ENCODE results near the gene TRAPPC12.
"Not testable (repeated sequence)": the region's sequence is repeated elsewhere in the genome, so short reads cannot be mapped to it uniquely, and the experiment has no call there.

The TRAPPC12 gene

DNA sequence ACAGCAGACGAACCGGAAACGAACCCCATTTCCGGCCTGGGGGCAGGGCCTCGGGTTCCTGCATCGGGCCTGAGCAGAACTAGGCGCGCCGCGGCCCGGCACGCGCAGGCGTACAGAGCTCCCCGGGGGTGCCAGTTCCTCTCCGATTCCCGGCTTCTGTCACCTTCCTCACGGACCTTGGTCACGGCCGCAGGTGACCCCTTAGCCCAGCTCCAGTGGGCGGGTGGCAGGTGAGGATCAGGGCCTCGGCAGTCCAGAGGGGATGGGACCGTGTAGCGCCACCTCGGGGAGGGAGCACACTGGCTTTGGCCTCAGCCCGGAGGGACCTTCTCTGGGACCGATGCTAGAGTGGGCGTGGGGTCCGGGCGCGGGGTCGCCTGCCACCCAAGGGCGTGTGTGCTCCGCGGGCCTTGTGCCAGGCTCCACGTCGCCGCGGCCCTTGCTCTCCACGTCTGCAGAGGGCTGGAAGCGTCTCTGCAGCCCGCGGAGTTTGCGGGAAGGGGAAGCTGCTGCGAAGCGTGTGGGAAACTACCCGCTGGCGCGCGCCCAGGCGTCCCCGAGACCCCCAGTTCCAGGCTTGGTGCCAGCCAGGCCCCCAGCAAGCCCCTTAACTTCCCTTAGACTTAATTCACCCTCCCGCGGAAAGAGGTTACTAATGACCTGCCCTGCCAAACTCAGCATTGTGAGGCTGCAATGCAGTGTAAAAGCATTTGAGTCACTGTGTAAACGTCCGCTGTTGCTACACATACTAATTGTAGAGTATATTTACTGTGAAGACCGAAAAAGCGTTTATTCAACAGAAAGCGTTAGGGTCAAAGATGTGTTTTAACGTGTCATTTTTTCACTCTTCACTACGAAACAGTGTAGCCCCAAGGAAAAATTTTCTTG is at the start of gene TRAPPC12:
TRAPPC12 (plus strand) TSS at position 48 of the 888 bp plus-strand sequence. CDS start 7,930 bp downstream, outside the sequence.
- DNase-seq (ENCODE audit: low spot score), result peak; percentile 92

DNA sequence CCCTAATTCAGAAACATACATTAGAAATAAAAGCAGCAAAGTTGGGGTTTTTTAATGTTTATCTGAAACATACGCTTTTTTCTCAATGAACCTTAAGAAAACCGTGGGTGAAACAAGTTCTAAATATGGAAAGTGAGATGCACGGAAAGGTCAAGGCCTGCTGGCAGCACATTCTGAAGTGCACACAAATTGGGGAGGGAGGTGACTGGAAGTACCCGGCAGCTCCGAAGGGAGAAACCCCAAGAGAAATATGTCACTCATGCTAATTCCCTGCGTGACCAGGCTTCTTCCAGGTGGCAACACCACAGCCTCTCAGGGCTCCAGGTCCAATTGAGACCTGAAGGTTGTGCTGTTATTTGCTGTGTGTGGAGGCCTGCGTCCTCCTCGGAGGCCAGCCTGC is 47.4 kb upstream of the TRAPPC12 start:
- no peak for DNase-seq (ENCODE audit: low spot score)

DNA sequence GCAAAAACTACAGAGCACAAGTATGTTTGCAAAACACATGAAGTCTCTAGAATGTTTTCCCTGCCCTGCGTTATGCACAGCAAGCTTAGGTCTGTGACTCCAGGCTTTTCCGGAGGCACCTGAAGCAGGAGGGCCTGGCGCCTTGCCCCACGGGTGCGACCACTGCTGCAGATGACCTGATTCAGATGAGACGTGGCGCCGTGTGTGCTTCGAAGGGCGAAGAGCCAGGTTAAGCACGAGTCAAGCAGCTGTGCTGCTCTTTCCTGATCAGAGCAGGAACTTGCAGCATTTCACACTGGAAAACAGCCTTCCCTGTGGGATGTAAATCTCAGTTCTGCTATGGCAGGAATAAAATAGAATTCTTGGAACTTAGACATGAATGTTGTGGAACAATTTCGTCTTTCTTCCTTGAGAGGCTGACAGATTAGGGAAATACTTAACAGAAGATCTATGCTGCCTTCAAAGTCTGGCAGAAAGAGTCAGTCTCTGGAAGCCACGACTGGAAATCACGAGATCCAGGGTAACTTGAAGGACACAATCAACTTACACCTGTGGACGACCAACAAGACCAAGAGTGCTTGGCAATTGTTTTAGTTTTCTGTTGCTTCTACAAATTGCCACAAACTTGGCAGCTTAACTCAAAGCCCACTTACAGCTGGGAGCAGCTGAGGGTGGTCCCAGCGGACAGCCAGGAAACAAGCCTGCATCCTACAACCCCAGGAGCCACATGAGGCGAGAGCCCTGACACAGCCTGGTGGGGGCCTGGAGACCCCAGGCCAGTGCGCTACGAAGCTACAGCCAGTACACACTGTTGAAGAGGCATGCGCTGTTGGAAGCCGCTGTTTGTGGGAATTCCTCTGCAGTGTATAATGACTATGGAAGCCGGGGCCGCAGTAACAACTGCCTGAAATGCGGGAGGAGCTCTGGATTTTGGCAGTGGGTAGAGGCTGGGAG is 44.8 kb upstream of the TRAPPC12 start:
- DNase-seq (ENCODE audit: low spot score), result no peak

DNA sequence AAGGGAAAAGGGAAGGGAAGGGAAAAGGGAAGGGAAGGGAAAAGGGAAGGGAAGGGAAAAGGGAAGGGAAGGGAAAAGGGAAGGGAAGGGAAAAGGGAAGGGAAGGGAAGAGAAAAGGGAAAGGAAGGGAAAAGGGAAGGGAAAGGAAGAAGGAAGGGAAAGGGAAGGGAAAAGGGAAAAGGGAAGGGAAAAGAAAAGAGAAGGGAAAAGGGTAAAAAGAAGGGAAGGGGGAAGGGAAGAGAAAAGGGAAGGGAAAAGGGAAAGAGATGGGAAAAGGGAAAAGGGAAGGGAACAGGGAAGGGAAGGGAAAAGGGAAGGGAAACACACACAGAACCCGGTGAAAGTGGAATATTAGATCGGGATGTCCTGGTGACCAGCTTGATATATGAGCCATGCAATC is 42.6 kb upstream of the TRAPPC12 start:
- no peak for DNase-seq (ENCODE audit: low spot score)

DNA sequence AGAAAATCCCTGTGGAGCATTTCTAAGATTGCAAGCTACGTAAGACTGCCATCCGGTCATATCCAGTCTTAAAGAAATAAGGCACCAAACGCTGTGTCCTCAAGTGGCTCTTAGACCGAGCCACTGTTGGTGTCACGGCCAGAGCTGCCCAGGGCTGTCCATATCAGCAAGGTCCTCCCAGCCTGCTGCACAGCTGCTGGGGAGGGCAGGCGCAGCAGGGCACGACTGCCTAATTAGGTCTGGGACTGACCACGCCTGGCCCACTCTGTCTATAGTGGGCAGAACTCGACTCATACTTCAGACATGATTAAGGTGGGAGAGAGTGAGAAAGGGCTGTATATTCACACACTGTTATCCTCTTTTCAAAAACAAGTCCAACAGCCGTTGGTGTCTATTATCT is 41.2 kb upstream of the TRAPPC12 start:
- no peak for DNase-seq (ENCODE audit: low spot score)

DNA sequence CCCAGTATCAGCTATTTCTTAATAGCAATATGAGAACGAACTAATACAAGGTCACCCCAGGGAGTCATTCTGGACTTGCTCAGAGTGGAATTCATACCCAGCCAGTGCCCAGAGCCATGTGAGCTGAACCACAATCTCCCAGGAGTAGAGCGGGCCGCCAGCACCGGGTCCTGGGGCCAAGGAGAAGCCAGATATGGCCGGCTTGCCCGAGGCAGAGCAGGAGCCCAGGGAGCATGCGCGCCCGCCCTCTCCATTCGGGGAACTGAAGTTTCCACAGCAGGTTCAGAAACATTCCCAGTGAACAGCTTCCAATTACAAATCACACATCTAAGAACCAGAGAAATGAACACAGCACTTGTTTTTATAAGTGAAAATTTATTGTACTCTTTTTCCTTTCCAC is 39.4 kb upstream of the TRAPPC12 start:
- no peak for DNase-seq (ENCODE audit: low spot score)

DNA sequence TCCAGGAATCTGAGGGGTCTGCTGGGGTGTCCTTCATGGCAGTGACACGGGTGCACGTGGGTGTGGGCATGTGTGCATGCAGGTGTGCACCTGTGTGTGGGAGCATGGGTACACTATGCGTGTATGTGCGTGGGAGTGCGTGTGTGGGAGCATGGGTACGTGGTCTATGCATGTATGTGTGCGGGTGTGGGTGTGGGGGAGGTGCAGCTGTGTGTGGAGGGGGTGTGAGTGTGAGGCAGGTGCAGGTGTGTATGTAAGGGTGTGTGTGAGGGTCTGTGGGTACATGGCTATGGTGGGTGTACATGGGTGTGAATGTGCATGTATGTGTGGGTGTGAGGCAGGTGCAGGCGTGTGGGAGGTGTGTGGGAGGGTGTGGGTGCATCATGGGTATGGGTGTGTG is 38.2 kb upstream of the TRAPPC12 start:
- no peak for DNase-seq (ENCODE audit: low spot score)

DNA sequence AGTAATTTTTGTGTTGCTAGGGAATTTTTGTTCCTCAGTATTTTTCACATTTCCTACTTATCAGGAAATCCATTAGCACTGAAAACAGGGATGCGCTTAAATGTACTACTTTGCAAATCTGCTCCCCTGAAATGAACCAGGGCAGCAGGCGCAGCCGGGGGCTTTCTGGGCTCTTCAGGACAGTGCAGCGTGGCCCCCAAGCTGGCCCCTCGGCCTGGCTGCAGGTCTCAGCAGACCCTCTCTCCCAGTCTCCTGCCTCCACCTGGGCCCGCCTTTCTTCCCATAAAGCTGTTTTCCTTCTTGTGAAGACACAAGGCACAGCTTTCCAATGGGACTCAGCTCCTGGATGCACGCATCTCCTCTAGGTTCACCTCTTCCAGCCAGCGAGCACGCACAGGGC is 37.2 kb upstream of the TRAPPC12 start:
- DNase-seq (ENCODE audit: low spot score), result no peak

DNA sequence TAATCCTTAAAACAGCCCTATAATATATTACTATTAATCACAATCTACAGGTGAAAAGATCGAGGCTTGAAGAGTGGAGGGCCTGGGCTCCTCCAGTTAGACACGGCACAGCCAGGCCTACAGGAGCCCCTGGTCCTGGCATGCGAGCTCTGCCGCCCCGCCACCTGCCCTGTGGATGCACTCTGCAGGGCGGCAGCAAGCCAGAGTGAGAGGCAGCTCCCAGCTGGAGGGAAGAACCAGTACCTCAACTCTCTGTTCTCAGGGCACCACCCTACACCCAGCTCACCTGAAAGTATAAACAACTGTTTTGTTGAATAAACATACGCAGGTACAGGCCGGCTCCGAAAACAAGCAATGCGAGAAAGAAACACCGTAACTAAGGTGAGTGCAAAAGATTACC is 36.5 kb upstream of the TRAPPC12 start:
- no peak for DNase-seq (ENCODE audit: low spot score)

DNA sequence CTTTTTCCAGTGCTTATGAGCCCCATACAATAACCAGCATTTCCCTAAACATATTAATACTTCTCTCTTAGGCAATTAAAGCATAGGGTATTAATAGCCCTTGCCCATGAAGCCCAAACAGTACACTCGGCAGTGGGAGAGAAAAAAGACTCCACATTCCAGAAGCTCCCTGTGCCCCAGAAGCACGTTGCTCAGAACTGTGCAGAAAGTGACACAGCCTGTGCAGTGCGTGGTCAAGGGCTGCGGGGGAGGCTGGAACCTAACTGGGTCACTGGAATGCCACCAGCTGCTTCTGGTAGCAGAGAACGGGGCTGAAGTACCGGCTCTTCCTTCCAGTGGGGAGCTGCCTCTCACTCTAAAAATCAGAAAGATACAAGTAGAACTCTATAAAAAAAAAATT is 34.6 kb upstream of the TRAPPC12 start:
- DNase-seq (ENCODE audit: low spot score), result no peak

DNA sequence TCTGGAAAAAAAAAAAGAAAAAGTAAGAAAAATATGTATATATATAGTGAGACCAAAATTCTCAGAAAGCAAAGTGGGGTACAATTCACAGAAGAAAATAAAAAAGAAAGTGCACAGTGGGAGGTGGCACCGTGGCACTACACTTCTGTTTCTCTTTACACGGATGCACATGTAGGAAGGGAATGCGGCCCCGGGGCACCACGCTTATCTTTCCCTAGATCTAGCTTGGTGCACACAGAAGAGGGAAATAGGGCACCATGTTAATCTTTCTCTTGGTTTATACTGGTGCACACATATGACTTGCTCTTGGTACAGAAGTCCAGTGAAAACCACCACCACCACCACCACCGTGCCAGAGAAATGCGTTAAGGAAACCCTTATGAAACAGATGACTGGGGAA is 33.9 kb upstream of the TRAPPC12 start:
- no peak for DNase-seq (ENCODE audit: low spot score)

DNA sequence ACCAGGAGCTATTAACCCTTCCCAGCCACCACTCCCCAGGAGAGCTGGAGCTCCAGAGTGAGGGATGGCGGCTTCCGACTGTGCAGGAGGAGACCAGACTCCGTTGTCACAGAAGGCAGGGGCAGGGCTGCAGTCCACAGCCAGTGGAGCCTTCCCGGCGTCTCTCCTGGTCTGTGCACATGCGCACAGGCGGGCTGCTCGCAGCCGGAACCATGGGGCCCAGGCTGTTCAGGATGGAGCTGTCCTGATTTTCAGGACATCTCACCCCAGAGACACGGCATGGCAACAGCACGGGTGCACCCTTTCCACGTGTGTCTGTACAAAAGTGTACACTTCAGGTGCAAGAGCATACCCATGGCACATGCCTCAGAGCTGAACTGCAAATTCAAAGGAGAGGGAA is 30.7 kb upstream of the TRAPPC12 start:
- DNase-seq (ENCODE audit: low spot score), result no peak

DNA sequence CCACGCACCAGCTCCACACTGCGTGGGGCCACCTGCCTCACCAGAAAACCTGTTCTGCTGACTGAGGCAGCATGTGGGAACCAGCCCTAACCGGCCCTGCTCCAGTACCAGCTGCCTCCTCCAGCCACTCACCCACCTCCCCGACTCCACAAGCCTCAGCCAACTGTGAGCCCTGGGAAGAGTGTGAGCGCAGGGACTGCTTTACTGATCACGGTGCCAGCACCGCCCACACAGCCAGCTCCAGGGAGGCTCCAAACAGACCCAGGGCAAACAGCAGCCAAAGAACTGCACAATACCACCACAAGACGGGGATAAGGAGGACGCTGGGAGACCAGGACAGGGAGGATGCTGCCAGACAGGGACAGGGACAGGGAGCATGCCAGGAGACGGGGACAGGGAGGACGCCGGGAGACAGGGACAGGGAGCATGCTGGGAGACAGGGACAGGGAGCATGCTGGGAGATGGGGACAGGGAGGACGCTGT is 30.2 kb upstream of the TRAPPC12 start:
- no peak for DNase-seq (ENCODE audit: low spot score)

DNA sequence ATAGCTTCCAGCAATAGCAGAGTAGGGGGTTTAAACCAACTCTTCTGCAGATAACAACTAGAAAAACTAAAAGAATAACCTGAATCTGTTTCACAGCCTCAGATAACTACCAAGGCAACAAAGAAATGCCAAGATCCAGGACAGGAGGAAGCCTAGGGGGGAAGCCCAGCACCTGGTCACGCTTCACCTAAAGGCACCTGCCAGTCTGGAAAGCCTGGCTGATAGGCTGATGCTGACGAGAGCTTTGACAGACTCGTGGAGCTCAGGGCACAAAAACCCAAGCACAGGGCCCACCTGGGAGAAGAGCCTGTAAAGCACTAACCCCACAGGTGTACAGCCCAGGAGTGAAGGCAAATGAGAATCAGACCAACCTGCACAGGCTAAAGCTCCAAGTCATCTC is 24.5 kb upstream of the TRAPPC12 start:
- no peak for DNase-seq (ENCODE audit: low spot score)

DNA sequence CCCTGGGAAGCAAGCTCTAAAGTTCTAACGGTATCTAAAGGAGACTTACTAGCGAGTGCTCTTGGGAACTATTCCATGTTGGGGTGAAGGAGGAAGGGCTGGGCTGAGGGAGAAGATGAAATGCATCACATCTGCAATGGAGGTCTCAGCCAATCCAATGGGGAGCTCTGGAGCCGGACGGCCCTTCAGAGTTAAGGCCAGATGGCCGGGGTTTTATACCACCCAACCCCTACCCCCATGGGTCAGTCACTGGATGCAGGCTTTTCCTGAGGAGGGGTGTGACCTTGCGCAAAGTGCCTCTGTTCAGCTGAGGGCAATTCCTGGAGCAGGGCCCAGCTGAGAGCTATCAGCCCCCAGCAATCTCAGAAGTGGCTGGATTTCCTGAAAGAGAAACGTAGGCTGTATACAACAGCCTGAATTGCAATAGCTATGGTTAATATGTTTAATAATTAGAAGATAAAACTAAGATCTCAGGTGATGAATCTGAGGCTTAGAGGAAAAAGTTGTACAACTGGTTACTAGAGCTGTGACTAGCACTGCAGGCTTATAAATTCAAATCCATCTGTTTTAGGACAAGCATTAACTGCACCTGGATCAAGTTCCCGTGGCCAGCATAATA is 23.4 kb upstream of the TRAPPC12 start:
- no peak for DNase-seq (ENCODE audit: low spot score)

DNA sequence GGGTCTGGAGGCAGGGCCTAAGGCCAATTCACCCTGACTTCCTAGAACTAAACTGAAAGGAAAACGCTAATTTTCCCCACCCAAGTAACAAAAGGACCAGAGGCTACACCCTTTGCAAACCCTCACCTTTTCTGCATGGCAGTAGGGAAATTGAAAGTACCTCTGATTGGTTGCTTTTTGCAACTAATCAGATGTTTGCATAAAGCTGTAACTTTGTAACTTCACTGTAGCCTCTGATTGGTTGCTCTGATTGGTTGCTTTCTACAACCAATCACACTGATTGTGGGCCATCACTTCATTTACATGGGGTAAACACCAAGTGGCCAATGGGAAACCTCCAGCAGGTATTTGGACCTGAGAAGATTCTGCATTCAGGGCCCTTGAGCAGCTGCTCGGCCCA is 22.7 kb upstream of the TRAPPC12 start:
- no peak for DNase-seq (ENCODE audit: low spot score)

DNA sequence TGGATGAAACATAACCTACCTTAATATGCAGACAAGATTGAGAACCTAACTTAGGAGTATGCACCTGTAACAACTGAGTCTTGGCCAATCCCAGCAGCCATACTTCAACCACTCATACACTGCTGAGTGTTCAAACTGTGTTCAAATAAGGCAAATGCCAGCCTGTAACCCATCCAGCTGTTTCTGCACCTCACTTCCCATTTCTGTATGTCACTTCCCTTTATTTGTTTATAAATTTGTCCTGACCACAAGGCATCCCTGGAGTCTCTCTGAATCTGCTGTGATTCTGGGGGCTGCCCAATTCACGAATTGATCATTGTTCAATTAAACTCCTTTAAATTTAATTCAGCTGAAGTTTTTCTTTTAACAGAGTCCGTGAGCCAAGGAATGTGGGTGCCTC is 22.0 kb upstream of the TRAPPC12 start:
- not testable (repeated sequence) for DNase-seq (ENCODE audit: low spot score)

DNA sequence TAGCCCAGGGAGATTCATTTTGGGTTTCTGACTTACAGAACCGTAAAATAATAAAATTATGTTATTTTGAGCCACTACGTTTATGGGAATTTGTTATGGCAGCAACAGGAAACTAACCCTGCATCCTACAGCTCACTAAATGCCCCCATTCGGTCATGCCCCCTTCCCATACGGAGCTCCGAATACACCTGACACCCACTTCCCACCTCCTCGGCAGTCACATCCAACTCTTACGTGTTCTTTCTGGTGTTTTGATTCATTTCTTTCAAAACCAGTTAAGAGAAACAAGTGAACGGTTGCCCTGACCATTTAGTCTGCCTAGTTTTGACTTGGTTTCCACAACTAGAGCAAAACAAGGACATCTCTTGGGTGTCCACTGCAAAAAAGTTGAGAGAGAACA is 21.6 kb upstream of the TRAPPC12 start:
- no peak for DNase-seq (ENCODE audit: low spot score)

DNA sequence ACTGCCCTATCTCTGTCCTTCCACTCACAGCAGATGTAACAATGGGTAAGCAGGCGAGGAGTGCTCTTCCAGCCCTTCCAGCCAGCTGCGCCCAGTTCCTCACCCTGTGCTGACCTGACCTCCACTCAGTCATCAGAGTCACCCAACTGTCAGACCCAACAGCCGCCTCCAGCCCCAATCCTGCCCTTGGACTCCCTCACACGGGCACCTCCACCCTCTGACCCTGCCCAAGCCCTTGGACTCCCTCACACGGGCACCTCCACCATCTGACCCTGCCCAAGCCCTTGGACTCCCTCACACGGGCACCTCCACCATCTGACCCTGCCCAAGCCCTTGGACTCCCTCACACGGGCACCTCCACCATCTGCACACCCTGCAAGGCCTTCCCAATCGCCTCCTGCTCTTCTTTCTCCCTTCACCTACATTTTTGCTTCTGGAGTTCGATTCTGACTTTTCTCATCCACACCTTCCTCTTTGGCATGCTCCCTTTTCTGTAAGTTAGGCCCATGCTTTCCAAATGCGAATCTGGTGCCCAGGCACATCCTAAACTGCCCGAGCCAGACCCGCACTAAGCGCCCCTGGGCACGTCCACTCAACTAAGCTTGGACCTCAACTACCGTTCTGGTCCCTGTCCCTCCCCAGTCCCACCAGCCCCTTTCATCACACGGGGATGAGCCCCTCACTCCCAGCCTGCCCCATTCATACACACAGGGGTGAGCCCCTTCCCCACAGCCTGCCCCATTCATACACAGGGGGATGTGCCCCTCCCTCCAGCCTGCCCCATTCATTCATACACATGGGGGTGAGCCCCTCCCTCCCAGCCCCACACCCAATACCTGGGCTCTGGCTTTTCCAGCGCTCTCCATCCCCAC is 17.7 kb upstream of the TRAPPC12 start:
- DNase-seq (ENCODE audit: low spot score), result no peak

DNA sequence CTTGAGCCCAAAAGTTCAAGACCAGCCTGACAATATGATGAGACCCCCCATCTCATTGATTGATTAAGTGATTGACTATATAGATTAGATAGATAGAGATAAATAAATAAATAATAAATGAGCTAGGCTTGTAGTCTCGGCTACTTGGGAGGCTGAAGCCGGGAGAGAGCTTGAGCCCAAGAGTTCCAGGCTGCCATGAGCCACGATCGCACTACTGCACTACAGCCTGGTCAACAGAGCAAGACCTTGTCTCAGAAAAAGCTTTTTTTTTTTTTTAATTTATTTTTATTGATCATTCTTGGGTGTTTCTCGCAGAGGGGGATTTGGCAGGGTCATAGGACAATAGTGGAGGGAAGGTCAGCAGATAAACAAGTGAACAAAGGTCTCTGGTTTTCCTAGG is 14.3 kb upstream of the TRAPPC12 start:
- no peak for DNase-seq (ENCODE audit: low spot score)

DNA sequence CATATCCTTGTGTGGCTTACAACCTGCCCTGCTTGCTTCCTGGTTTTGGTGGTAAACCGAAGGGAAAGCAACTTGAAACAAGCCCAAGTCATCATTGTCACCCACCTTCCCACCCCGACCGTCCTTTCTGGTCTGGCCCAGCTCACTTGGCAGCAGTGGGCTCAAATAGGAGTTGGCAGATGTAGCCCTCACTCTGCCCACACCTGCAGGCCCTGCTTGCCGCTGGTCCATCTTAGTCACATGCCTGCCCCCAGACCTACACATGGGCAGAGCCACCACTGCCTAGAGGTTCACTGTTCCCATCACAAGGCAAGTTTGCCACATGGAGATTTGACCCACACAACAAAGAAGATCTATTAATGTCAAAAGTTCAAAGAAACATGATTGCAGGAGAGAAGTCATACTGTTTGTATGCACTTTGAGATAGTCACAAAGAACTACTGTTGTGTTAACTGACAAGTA is 11.2 kb upstream of the TRAPPC12 start:
- DNase-seq (ENCODE audit: low spot score), result no peak
